ENCODE results near the gene LSM7. TPM values are rescaled to one million over a fixed set of nuclear protein-coding genes. Genes with fewer than 3 reads are reported as not detected.
A peak's percentile ranks its signal among the peaks of the same experiment; 100 is the strongest.

LSM7 gene
- 197 and 299 TPM in 2 replicates for total RNA-seq (2014; rRNA removed; shearing (Covaris generic))
- 409 and 434 TPM in 2 replicates for polyA plus RNA-seq (2016; fragmentation: Nextera tagmentation; extraction: Ambion mirVana)
- long read RNA-seq, transcript LSM7-203 (4 exons, 512 nt): minor isoform, 13 of 114 reads
- long read RNA-seq, transcript LSM7-201 (4 exons, 529 nt): major isoform, 57 of 114 reads
- long read RNA-seq, transcript LSM7-204 (3 exons, 575 nt): minor isoform, 31 of 114 reads
- long read RNA-seq, partial matches to known transcripts: 12 of 114 reads
- long read RNA-seq, other reads (novel, unspliced or antisense): 1 of 114 reads

- peaks cover 71% of the 10 kb centered on the region for H3K79me2 ChIP-seq (replicated peaks; ENCODE audit: insufficient read depth)
- H4K20me1 ChIP-seq (replicated peaks; ENCODE audit: insufficient read depth): peaks cover 10% of the 10 kb centered on the region; the same call in 1 of the 2 replicates
- Mint-ChIP-seq H3K27me3 (ENCODE audit: insufficient read depth, low read depth, poor library complexity) (peaks cover 39% of the 10 kb centered on the region), H3K36me3 (ENCODE audit: low read depth) (peaks cover 29% of the 10 kb centered on the region), H3K27ac (peak within 1 kb of the TSS; percentile 97), H3K4me1 (peaks cover 45% of the 10 kb centered on the region), H3K4me3 (peak within 1 kb of the TSS; percentile 97), H3K9me3 (peaks cover 3% of the 10 kb centered on the region; the same call in 1 of the 3 replicates)
- H3K27me3 ChIP-seq (ENCODE audit: insufficient read depth): no peaks in the 10 kb centered on the region
- no peaks in the 10 kb centered on the region for H3K9me2 ChIP-seq (ENCODE audit: insufficient read depth)
- peak within 1 kb of the TSS; percentile 93 for H2AFZ ChIP-seq
- DNase-seq (ENCODE audit: low spot score) (peak; percentile 87), ATAC-seq (peak; percentile 66)
- peak within 1 kb of the TSS; percentile 93 for H3K4me3 ChIP-seq
- H3K4me2 ChIP-seq: peak within 1 kb of the TSS; percentile 93
- 0 out of 2 replicates have a peak, but pooled peaks cover 3% of the 10 kb centered on the region for H3F3A ChIP-seq (replicated peaks; ENCODE audit: low read depth)
- H3K27ac ChIP-seq (ENCODE audit: low read depth): peak within 1 kb of the TSS; percentile 78
- no peaks in the 10 kb centered on the region for H3K36me3 ChIP-seq (ENCODE audit: insufficient read depth)
- H3K4me1 ChIP-seq (ENCODE audit: insufficient read depth): peaks cover 21% of the 10 kb centered on the region
- TF ChIP-seq ETS1 (IDR thresholded peaks at IDR 0.05) (peak; percentile 70; the same call in 1 of the 2 replicates), REST (IDR thresholded peaks at IDR 0.05; ENCODE audit: unreplicated experiment) (peak; percentile 6), STAT1 (IDR thresholded peaks at IDR 0.05; ENCODE audit: unreplicated experiment) (no peak), CREB1 (CRISPR knock-in tag; IDR thresholded peaks at IDR 0.05; ENCODE audit: low read depth) (no peak; the same call in 1 of the 2 replicates), EZH2phosphoT487 (IDR thresholded peaks at IDR 0.05; ENCODE audit: unreplicated experiment) (no peak), JUNB (IDR thresholded peaks at IDR 0.05; ENCODE audit: unreplicated experiment) (no peak), ZNF114 (CRISPR knock-in tag; IDR thresholded peaks at IDR 0.05) (no peak), NANOG (IDR thresholded peaks at IDR 0.05; ENCODE audit: borderline replicate concordance) (no peak), ZNF331 (CRISPR knock-in tag; IDR thresholded peaks at IDR 0.05; ENCODE audit: low read depth) (no peak), EZH2 (IDR thresholded peaks at IDR 0.05; ENCODE audit: low read depth, unreplicated experiment) (no peak), POLR2AphosphoS5 (IDR thresholded peaks at IDR 0.05; ENCODE audit: low read depth) (peak; percentile 90)
- TF ChIP-seq, protein P1, sequence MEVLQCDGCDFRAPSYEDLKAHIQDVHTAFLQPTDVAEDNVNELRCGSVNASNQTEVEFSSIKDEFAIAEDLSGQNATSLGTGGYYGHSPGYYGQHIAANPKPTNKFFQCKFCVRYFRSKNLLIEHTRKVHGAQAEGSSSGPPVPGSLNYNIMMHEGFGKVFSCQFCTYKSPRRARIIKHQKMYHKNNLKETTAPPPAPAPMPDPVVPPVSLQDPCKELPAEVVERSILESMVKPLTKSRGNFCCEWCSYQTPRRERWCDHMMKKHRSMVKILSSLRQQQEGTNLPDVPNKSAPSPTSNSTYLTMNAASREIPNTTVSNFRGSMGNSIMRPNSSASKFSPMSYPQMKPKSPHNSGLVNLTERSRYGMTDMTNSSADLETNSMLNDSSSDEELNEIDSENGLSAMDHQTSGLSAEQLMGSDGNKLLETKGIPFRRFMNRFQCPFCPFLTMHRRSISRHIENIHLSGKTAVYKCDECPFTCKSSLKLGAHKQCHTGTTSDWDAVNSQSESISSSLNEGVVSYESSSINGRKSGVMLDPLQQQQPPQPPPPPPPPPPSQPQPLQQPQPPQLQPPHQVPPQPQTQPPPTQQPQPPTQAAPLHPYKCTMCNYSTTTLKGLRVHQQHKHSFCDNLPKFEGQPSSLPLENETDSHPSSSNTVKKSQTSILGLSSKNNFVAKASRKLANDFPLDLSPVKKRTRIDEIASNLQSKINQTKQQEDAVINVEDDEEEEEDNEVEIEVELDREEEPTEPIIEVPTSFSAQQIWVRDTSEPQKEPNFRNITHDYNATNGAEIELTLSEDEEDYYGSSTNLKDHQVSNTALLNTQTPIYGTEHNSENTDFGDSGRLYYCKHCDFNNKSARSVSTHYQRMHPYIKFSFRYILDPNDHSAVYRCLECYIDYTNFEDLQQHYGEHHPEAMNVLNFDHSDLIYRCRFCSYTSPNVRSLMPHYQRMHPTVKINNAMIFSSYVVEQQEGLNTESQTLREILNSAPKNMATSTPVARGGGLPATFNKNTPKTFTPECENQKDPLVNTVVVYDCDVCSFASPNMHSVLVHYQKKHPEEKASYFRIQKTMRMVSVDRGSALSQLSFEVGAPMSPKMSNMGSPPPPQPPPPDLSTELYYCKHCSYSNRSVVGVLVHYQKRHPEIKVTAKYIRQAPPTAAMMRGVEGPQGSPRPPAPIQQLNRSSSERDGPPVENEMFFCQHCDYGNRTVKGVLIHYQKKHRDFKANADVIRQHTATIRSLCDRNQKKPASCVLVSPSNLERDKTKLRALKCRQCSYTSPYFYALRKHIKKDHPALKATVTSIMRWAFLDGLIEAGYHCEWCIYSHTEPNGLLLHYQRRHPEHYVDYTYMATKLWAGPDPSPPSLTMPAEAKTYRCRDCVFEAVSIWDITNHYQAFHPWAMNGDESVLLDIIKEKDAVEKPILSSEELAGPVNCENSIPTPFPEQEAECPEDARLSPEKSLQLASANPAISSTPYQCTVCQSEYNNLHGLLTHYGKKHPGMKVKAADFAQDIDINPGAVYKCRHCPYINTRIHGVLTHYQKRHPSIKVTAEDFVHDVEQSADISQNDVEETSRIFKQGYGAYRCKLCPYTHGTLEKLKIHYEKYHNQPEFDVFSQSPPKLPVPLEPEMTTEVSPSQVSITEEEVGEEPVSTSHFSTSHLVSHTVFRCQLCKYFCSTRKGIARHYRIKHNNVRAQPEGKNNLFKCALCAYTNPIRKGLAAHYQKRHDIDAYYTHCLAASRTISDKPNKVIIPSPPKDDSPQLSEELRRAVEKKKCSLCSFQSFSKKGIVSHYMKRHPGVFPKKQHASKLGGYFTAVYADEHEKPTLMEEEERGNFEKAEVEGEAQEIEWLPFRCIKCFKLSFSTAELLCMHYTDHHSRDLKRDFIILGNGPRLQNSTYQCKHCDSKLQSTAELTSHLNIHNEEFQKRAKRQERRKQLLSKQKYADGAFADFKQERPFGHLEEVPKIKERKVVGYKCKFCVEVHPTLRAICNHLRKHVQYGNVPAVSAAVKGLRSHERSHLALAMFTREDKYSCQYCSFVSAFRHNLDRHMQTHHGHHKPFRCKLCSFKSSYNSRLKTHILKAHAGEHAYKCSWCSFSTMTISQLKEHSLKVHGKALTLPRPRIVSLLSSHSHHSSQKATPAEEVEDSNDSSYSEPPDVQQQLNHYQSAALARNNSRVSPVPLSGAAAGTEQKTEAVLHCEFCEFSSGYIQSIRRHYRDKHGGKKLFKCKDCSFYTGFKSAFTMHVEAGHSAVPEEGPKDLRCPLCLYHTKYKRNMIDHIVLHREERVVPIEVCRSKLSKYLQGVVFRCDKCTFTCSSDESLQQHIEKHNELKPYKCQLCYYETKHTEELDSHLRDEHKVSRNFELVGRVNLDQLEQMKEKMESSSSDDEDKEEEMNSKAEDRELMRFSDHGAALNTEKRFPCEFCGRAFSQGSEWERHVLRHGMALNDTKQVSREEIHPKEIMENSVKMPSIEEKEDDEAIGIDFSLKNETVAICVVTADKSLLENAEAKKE (CRISPR knock-in tag; IDR thresholded peaks at IDR 0.05): no peak
These were observed at the start of gene LSM7, which contains the start of gene SPPL2B for GRCh38 chr19:2328401-2329148. TSS of gene LSM7 (minus strand) at chr19:2328586. CDS start at chr19:2328566, 20 bp downstream. TSS of gene SPPL2B (plus strand) at chr19:2328684. CDS start at chr19:2328710, 26 bp downstream.

Data from GM23338 (cell line).